Sigmoid colon (tissue), 4 donors: Measurements from ENCODE around the gene CFAP20.

ENCODE experiments used
- EP300 ChIP-seq, 4 donors: sonication (generic); formaldehyde crosslinking; IDR thresholded peaks; one replicate each; pipeline ENCODE4 v1.6.1; 2017; ENCODE audit warnings: antibody characterized with exemption in 4 of 4
- POLR2AphosphoS5 ChIP-seq, 4 donors: sonication (generic); formaldehyde crosslinking; IDR thresholded peaks; one replicate each; pipeline ENCODE4 v1.6.1; 2017; ENCODE audit warnings: antibody characterized with exemption in 4 of 4
- TF ChIP-seq, protein P1 (sequence below), 4 experiments: fragments of 450-650 bp in 3 of 4; fragments of 200-600 bp in 1 of 4; IDR thresholded peaks; one replicate each; pipeline ENCODE4 v1.5.1; 2016 to 2019; ENCODE audit warnings: antibody characterized with exemption in 4 of 4, mild to moderate bottlenecking in 3 of 4, moderate library complexity in 2 of 4

DNA sequence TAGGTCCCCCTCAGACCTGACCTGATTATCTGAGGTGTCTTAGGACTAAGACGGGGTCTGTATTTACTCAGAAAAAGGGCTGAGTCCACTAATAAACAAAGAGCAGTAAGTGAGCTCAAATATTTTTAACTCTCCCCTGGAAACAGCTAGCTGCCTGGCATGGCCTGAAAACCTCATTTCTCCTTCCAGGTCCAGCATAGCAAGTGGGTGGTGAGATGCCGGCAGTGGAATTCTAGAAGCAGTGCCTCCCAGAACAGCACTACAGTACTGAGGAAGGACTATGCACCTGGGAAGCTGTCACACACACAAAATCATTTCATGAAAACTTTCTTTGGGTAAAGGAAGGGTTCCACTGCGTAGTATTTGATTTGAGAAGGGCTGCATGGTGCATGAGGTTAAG lies 29.5 kb upstream of the CFAP20 start:
- TF ChIP-seq, protein P1, sequence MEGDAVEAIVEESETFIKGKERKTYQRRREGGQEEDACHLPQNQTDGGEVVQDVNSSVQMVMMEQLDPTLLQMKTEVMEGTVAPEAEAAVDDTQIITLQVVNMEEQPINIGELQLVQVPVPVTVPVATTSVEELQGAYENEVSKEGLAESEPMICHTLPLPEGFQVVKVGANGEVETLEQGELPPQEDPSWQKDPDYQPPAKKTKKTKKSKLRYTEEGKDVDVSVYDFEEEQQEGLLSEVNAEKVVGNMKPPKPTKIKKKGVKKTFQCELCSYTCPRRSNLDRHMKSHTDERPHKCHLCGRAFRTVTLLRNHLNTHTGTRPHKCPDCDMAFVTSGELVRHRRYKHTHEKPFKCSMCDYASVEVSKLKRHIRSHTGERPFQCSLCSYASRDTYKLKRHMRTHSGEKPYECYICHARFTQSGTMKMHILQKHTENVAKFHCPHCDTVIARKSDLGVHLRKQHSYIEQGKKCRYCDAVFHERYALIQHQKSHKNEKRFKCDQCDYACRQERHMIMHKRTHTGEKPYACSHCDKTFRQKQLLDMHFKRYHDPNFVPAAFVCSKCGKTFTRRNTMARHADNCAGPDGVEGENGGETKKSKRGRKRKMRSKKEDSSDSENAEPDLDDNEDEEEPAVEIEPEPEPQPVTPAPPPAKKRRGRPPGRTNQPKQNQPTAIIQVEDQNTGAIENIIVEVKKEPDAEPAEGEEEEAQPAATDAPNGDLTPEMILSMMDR (IDR thresholded peaks at IDR 0.05) = no peak
- TF ChIP-seq EP300 (IDR thresholded peaks at IDR 0.05) (no peak), POLR2AphosphoS5 (IDR thresholded peaks at IDR 0.05) (no peak)
